GM18907 (cell line): ENCODE data around the gene IRF2BP2.
"Not testable (repeated sequence)": the region's sequence is repeated elsewhere in the genome, so short reads cannot be mapped to it uniquely, and the experiment has no call there.

ENCODE experiments used
- ATAC-seq: cut with Tn5 transposase; IDR thresholded peaks from one replicate; pipeline ENCODE4 v1.9.1; 2021; ENCODE audit warnings: mild to moderate bottlenecking, moderate library complexity; ENCODE audit not compliant: unreplicated experiment

Gene IRF2BP2

DNA sequence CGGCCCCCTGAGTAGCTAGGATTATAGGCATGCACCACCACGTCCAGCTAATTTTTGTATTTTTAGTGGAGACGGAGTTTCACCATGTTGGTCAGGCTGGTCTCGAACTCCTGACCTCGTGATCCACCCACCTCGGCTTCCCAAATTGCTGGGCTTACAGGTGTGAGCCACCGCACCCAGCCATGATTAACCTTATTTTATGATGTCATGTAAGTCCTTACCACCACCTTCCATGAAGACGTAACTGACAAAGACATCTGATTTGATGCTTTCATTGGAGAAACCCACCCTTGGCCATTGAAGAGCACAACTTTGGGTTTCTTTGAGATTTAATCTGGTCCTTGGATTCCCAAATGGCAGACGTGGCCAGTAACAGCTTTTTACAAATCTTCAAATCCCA lies 24.9 kb upstream of the IRF2BP2 start:
- not testable (repeated sequence) for ATAC-seq

DNA sequence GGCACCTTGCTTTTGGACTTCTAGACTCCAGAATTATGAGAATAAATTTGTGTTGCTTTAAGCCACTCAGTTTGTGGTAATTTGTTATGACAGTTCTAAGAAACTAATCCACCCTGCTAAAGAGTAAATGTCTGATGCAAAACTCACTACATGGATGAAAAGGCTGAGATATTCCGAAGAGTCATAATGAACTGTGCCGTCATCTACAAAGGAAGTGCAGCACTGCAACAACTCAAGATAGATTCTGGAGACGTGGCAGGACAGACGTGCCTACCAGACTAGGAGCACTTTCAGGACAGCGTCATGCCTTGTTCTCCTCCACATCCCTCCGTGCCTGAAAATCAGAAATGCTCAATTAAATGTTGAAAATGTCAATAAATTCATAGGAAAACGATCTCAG lies 24.4 kb upstream of the IRF2BP2 start:
- no peak for ATAC-seq

DNA sequence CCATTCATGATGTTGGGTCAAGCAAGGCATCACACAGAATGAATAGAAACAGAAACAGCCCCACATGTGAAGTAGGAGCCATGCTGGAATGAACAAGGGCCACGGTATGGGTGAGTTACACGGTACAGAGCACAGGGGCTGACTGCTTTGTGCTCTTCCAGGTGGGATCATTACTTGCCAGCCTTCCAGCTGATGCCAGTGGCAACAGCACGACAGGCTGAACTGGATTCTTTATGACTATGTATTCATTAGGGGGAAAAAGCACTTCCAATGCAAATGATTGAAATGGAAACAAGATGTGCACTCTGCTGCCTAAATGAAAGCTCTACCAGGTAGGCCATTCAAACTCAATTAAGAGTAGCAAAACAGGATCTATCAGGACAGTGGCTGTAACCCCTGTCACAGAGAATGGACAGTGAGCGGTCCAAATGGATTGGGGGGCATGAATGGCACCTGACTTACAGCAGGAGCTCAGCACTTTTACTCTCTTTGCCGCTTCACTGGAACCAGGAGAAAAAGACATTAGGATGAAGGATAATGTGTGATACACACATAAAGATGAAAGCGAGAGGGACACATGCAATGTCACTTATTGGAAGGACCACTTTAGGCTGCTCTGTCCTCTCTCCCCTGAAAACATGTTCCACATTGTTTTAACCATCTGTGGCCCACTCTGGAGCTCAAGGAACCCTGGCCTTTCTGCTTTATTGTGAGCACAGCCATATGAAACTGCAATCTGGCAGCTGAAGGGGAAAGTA lies 23.4 kb upstream of the IRF2BP2 start:
- no peak for ATAC-seq

DNA sequence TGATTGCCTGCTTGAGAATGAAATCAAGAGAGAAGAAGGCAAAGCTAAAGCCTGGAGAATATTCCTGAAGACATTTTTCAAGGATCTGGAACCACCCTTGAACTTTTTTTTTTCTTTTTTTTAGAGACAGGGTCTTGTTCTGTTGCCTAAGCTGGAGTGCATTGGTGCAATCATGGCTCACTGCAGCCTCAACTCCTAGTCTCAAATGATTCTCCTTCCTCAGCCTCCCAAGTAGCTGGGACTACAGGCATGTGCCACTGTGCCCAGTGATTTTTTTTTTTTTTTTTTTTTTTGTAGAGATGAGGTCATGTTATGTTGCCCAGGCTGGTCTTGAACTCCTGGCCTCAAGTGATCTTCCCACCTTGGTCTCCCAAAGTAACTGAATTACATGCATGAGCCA lies 22.2 kb upstream of the IRF2BP2 start:
- ATAC-seq: no peak

DNA sequence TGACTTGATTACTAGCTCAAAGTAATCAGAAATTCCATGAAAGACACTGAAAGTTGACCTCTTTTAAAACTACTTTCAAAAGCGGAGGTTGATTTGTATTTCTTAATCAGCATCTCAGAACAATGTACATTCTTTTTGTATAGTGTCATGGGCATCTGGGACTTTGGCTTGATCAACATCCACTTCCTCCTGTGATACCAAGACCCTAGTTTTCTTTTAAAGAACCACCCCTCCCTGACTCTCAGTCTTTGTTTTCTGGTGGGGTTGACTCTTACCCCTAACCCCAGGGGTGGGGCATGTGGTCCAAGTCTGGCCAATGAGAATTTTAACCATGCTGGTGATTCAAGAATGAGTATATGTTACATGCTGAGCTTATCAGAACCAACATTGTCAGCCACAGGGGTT lies 21.7 kb upstream of the IRF2BP2 start:
- ATAC-seq: no peak

DNA sequence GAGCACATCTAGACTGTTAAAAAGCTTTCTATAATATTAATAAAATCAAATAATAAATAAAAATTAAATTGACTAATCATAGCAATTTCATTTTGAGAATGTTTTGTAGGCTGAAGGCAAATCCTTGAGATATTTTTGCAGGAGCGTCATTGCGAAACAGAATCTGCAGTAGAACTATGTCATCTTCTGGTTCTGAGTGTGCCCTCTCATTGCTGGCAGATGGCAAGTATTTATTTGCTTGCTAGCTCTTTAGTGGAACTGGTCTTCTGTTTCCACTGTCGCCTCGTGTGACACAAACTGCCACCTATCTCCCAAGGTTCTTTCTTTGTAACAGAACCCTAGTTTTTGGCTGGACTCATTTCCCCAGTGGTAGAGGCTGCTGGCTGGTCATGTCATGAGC lies 19.0 kb upstream of the IRF2BP2 start:
- ATAC-seq: no peak

DNA sequence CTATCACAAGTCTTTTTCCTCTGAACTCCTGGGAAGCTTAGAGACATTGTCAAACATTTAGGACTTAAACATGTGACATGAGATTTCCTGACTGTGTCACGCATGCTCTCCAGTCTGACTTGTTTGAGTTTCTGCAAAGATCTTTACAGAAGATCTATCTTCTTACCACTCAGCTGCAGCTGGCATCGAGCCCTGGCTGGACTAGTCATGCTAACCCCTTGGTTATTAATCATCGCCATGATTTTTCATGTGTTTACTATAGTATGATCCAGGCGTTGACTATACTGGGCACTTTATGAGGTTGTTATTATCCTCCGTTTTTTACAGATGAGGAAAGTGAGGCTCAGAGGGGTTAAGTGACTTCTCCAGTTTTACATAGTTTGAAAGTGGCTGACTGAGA lies 18.1 kb upstream of the IRF2BP2 start:
- no peak for ATAC-seq

DNA sequence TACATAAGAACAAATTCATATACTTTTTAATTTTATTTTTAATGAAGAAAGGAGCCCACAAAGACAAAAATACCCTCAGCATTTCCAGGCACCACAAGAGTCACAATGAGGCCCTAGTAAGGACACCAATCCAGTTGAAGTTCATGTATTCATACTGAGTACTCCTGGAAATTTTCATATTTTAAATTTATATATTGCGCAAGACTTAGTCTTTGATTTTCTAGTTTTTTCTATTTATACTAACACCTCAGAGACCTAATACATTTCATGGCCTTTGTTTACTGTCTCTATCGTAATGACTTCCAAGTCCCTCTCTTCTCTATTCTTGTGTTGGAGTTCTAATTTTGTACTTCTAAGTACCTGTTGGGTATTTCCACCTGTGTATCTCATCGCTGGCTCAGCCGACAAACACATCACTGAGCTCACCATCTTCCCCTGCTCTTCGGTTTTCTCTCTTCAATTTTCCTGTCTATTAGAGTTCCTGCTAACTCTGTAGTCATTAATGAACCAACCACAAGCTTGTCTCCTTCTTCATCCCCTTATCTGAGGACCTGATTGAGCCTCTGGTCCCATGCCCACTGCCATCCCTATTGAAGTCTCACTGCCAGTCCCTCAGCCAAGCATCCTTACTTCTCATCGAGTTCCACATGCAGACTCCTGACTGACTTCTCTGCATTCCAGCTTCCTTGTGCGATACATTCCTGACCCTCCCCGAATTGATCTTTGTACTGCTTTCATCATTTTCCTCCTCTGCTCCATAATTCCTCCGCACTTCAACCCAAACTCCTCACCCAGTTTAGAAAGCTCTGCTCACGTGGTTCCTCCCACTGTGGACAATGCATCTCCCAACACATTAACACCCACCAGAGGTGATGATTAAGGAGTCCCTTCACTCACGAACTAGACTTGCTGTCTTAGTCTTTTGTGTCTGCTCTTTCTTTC lies 17.3 kb upstream of the IRF2BP2 start:
- ATAC-seq: no peak

DNA sequence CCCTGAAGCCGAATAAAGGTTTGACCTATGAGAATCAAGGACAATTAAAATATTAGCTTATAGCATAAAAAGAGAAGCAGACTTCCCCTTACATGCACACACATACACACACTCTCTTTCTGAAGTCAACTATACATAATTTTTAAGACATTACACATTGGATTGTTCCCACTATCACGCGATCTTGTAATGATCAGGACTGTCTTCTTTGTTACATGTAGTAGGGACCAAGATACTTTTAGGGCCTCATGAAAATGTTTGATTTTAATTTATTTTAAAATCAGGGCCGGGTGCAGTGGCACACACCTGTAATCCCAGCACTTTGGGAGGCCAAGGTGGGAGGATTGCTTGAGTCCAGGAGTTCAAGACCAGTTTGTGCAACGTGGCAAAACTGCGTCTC lies 16.4 kb upstream of the IRF2BP2 start:
- ATAC-seq: no peak

DNA sequence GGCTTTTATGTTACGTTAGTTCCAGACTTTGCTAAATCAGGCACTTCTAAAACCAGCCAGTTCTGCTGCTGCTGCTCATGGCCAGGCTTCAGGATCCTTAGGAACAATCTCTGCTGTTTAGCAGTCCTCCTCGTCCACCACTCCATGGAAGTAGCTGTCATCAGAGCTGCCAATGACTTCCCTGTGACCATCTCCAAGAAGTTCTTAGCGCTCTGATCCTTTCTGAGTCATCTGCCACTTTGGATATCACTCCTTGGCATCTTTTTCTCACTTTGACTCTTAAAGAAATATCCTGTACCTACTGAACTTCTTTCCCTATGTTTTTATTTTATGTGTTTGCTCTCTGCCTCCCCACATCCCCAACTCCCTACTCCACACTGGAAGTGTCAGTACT lies 14.7 kb upstream of the IRF2BP2 start:
- no peak for ATAC-seq

DNA sequence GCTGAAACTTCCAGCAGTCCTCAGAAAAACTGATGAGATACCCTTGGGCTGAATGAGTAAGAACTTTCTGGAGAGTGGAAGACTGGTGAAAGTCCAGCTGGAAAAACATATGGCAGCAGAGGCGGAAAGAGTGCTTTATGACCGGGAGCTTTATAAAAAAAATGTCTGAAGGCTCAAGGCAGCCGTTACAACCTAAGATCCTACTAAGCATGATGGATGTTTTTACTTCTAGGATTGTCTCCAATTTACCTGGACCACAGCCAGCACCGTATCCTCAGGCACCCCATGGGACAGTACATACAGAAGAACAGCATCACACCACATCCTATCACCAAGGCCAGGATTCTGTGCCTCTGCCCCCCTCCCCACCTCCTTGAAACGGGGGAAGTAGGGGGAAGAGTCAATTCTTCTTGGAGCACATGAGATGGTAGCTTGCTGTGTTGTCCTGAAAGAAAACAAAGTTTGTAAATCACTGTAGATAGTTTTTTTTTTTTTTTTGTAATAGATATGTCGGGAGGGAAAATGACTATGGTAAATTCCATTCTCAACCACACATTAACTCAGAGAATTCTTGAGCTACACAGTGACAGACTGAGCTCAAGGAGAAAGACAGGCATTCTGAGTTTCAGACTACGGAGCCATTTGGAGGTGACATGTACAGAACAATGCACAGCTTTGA lies 11.8 kb upstream of the IRF2BP2 start:
- ATAC-seq: no peak

DNA sequence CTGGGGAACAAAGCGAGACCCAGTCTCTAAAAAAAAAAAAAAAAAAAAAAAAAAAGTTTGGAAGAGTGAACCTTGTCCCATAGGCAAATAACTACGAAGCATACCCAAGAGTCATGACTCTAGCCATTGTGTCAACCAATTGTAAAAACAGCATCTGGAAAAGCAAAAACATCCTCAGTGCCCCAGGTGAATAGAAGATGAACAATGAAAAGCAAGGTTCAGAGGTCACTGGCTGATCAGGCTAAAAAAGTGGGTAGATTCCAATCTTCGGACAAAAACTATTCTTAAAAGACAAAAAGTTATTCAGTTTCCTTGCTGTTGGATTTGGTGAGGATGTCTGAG lies 11.1 kb upstream of the IRF2BP2 start:
- no peak for ATAC-seq

DNA sequence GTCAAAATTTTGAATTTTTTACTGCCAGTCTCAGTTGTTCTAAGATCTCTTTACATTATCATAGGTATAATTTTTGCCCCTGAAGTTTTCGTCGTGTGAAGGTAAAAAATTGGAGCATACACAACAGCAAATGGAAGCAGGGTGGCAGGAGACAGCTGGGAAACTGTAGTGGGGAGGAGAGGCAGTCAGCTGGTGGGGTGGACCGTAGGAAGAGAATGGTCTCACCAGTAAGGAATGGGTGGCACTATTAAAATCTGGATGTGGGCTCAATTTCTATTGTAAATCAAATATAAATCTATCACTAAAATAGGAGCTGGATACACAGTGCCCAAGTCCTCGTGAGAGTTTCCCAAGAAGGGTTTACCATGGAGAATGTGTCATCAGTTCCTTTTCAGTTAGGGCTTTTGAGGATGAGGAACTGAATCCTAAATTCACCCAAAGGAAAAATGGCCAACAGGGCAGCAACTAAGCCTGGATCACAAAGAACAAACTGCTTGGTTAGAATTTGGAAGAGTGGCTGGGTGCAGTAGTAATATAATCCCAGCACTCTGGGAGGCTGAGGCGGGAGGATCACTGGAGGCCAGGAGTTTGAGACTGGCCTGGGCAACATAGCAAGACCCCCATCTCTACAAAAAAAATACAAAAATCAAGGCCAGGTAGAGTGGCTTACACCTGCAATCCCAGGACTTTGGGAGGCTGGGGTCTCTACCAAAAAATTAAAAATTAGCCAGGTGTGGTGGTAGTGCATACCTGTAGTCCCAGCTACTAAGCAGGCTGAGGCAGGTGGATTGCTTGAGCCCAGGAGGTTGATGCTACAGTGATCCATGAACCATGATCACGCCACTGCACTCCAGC lies 10.5 kb upstream of the IRF2BP2 start:
- no peak for ATAC-seq

DNA sequence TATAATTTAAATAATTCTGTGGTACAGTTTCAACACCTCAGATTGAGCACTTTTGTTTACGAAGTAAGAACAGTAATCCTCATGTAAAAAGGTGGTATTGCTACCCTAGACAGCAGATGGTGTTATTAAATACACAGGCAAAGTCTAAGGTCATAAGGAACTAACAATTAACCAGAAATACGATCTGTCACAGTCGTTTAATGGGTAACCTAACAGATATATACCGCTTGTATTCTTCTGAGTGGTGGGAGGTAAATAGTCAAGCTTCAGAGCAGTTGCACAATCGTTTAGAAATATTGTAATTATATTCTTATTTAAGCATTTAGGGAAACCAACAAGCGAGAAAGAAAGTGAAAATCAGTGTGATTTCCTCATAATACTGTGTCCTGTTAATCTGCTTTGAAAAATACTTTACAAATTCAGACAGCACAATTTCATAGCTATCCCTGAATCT lies 9.8 kb upstream of the IRF2BP2 start:
- ATAC-seq: no peak

DNA sequence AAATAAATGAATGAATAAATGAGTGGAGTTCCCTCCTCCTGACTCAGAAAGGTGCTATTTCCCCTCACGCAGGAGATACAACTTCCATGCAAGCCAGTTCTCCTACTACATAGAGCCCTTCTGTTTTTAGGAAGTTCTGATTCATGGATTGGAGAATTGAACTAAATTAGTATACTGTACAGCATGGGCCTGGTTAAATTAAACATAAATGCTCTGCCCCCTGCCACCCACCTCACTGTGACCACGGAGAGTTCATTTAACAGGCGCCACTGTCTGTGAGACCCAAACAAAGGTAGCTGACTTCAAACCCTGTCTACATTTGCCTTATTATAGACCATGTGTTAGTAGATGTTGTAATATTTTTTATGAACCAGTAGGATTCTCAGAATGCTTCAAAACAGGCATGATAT lies 9.1 kb upstream of the IRF2BP2 start:
- no peak for ATAC-seq

DNA sequence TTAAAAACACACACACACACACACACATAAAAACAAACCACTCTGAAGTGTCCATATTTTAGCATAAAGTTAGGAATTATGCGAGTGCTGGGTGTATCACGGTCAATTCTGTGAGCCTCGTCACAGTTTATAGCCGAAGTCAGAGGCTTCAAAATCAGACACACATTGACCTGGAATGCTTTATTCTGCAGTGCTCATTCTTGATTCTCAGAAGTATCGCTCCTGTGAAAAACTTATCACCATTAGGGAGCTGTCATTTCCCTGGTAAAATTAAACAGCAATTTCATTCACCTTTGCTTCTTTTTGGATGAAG lies 8.7 kb upstream of the IRF2BP2 start:
- ATAC-seq: no peak

DNA sequence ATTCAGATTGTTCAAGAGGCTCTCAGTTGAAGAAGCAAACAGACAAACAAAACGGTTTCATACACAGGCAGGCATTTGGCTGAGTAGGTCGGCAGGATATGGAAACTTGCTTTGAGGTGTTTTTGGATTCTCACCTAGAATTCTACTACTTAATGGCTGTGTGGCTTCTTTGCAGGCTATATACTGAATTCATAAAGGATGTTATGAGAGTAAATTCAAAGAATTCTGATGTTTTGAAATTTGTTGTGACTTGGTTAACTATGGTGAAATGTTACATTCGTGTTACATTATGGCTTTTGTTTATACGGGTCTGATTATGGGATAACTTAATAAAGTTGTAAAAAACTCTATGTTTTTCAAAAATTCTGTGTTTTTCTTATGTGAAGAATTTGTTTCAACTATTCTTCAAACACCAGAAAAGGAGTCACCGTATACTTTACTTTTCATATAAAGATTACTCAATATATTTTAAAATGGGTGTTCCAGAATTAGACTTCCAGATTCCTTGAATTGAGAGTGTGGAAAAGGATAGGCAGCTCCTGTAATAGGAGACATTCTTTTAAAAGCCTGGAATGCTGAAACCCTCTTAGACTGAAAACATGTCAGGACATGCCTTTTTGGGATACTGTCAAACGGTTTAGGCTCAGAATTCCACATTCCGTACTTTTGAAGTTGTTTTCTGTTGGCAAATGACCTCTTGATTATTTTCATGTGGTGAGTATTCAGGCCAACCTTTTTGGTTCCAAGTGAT lies 8.2 kb upstream of the IRF2BP2 start:
- no peak for ATAC-seq

DNA sequence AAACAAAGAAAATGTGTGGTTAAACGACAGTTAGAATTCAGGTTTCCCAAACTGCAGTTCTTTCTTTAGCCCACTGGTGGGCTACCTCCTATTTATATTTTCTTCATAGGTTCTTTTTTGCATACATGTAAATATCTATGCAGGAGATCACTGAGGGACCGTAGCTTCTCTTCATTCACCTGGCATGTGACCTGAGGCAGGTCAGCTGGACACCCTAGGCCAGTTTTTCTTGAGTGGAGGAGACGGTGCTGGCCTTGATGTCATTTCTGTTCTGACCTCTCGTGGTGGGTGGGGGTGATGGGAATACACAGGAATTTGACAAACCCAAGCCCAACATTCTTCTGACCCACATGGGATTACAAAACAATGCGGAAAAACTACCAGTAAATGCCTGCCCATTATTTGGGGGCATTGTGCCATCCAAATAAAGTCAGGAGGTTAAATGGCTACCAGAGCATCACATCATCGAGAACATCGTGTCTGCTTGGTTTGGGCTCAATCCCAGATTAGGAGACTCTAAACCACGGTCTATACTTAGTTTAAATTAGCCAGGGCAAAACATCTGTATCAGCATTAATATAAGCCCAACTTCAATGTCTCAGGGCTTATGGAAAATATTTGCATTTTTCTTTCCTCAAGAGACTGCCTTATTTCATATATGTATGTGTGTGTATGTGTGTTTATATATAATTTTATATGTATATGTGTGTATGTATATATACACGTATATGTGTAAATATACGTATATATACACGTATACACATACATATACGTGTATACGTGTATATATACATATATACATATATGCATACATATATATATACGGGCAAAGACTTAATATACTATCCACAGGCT lies 7.4 kb upstream of the IRF2BP2 start:
- no peak for ATAC-seq

DNA sequence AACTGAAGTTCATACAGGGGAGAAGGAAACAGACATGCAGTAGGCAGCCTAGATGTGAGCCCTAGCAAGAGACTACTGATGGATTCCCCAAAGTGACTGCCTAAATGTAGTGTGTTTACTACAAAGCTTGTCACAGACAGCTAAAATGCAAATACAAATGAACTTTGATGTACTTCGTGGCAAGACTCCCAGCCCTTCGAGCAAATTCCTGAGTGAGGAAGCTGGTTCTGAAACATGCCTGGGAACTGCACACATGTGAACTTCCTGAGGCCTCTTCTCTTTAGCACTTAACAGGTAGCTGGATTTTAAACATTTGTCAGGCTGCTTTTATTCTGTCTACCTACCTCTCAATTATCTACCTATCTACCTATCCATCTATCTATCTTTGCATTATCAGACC lies 6.7 kb upstream of the IRF2BP2 start:
- no peak for ATAC-seq
